Activated naive CD8-positive, alpha-beta T cell treated with anti-CD3 and anti-CD28 coated beads, Interleukin-2, amount 50 U/mL, for 16 hours (primary cell): ENCODE results near the gene SLC35F4.
"Not testable (repeated sequence)": the region's sequence is repeated elsewhere in the genome, so short reads cannot be mapped to it uniquely, and the experiment has no call there.

Experiments used
- DNase-seq: peaks from one replicate; pipeline ENCODE4 v3.0.0-alpha.2; 2020; ENCODE audit warnings: low read depth, low spot score

SLC35F4 gene

GRCh38 chr14:57809808-57810207 is 56.1 kb downstream of the SLC35F4 start:
- DNase-seq: no peak

GRCh38 chr14:57797160-57797559 is 68.7 kb downstream of the SLC35F4 start:
- no peak for DNase-seq

- DNase-seq: no peak
Observed at GRCh38 chr14:57796556-57796955, 69.3 kb downstream of the SLC35F4 start.

GRCh38 chr14:57785058-57785457 is 80.8 kb downstream of the SLC35F4 start:
- DNase-seq: no peak

- DNase-seq: no peak
Observed at GRCh38 chr14:57771801-57772200, 94.1 kb downstream of the SLC35F4 start.

GRCh38 chr14:57769863-57770523 is 95.9 kb downstream of the SLC35F4 start:
- DNase-seq: no peak

GRCh38 chr14:57761800-57762199 is 104.1 kb downstream of the SLC35F4 start:
- DNase-seq: no peak

- DNase-seq: no peak
Observed at GRCh38 chr14:57760896-57761295, 105.0 kb downstream of the SLC35F4 start.

GRCh38 chr14:57755018-57755521 is 110.8 kb downstream of the SLC35F4 start:
- no peak for DNase-seq

GRCh38 chr14:57754527-57754926 is 111.4 kb downstream of the SLC35F4 start:
- no peak for DNase-seq

GRCh38 chr14:57753821-57754220 is 112.1 kb downstream of the SLC35F4 start:
- DNase-seq: no peak

- DNase-seq: not testable (repeated sequence)
Observed at GRCh38 chr14:57752142-57752695, 113.7 kb downstream of the SLC35F4 start.

GRCh38 chr14:57751400-57751799 is 114.5 kb downstream of the SLC35F4 start:
- no peak for DNase-seq

GRCh38 chr14:57749267-57749666 is 116.6 kb downstream of the SLC35F4 start:
- no peak for DNase-seq

- no peak for DNase-seq
Observed at GRCh38 chr14:57748279-57748678, 117.6 kb downstream of the SLC35F4 start.

GRCh38 chr14:57747036-57747435 is 118.9 kb downstream of the SLC35F4 start:
- DNase-seq: no peak

- DNase-seq: no peak
Observed at GRCh38 chr14:57746563-57746962, 119.3 kb downstream of the SLC35F4 start.

GRCh38 chr14:57739516-57739915 is 126.4 kb downstream of the SLC35F4 start:
- no peak for DNase-seq

- no peak for DNase-seq
Observed at GRCh38 chr14:57737598-57737997, 128.3 kb downstream of the SLC35F4 start.

- no peak for DNase-seq
Observed at GRCh38 chr14:57736391-57736790, 129.5 kb downstream of the SLC35F4 start.

- DNase-seq: no peak
Observed at GRCh38 chr14:57735276-57735675, 130.6 kb downstream of the SLC35F4 start.

GRCh38 chr14:57732463-57733285 is 133.2 kb downstream of the SLC35F4 start:
- no peak for DNase-seq
